Stimulated activated CD4-positive, alpha-beta T cell treated with anti-CD3 and anti-CD28 coated beads, Interleukin-12 subunit alpha, Interleukin-12 subunit beta, amount 100 ng/mL, for 4 hours (primary cell): ENCODE data around the gene HELT.
"Not testable (repeated sequence)": the region's sequence is repeated elsewhere in the genome, so short reads cannot be mapped to it uniquely, and the experiment has no call there.

ENCODE experiments used
- DNase-seq: peaks from one replicate; pipeline ENCODE4 v3.0.0-alpha.2; 2020

HELT gene

DNA sequence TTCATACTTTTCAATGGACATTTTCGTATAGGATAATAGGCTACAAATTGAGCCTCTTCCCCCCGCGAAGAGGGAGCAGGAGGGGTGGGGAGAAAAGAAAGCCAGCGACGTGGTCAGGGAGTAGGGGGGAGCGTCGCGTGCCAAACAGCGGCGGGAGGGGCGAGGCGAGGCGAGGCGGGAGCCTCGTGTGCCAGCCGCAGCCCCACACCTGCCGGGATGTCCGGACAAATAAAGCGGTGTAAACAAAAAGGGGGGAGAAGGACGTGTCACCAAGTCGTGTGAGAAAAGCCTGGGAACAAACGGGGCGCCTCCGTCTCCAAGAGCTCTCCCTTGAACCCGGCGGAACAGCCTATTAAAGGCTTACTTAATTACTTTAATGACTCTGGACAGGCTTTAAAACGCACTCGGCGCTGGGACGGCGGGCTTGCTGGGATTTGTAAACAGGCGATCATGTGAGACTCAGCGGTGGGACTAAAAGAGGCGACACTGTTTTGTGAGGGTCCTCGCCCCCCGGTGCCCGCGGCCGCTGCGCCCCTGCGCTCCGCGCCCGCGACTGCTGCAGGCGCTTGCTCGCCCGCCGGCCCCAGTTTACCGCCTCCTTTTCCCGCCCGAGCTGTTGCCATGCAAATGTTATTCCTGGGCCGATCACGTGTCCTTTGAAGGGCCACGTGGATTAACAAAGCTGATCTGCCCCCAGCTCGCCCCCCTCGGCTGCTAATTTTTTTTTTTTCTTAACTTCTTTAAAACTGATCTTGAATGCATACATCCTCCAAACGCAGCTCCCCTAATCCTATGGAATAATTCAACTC is at the start of gene HELT:
TSS of gene HELT (plus strand) at position 527 of the 809 bp plus-strand sequence. CDS start 439 bp downstream, outside the sequence.
- DNase-seq: no peak

- DNase-seq: no peak
Observed at GRCh38 chr4:184968784-184969201, 49.5 kb upstream of the HELT start.

GRCh38 chr4:184969610-184970009 is 48.7 kb upstream of the HELT start:
- no peak for DNase-seq

DNA sequence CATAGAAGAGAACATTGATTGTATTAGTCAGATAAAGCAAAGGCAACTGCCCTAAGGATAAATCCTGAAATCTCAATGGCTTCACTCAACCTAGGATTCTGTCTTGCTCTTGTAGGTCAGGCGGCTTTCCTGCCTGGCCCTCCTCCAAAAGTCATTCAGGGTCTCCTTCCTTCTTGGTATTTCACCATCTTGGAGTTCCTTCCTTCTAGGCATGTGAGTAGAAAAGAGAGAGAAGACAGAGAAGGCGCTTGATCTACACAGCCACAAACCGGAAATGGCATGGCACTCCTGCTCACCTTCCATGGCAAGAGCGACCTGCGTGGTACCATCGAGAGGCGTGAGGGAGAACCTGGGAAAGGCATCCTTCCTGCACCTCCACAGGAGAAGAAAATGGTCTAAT is 45.3 kb upstream of the HELT start:
- DNase-seq: no peak

- not testable (repeated sequence) for DNase-seq
Observed at GRCh38 chr4:184976348-184976747, 41.9 kb upstream of the HELT start.

- DNase-seq: no peak
Observed at GRCh38 chr4:184977747-184978146, 40.5 kb upstream of the HELT start.

- no peak for DNase-seq
Observed at GRCh38 chr4:184978211-184978610, 40.1 kb upstream of the HELT start.

DNA sequence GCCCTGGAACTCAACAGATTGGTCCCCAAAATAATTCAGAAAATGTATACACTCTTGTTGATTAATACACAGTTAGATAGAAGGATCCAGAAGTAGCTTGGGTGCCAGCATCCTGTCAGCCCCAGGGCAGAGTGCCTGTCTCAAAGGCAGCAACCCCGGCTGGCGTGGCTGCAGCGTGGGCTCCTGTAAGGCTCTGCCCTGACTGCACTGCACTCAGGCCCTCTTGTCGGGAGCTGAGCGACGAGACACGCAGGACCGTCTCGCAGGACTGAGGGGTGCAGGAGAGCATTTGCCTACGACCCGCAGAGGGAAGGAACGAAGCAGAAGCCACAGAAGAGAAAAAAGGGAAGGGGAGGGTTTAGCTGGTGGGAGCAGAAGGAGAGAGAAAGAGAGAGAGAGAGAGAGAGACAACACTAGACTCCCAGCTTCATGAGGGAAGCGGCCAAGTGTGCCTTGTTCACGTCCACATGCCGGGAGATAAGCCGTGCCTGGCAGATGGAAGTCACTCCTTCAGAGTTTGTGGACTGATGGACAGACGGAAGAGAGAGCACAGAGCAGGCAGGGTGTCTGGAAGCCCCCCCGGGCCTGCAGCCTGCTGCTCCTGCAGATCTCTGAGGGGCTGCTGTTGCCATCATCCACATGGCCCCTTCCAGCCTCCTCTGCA is 38.7 kb upstream of the HELT start:
- DNase-seq: no peak

- DNase-seq: no peak
Observed at GRCh38 chr4:184980261-184980660, 38.0 kb upstream of the HELT start.

DNA sequence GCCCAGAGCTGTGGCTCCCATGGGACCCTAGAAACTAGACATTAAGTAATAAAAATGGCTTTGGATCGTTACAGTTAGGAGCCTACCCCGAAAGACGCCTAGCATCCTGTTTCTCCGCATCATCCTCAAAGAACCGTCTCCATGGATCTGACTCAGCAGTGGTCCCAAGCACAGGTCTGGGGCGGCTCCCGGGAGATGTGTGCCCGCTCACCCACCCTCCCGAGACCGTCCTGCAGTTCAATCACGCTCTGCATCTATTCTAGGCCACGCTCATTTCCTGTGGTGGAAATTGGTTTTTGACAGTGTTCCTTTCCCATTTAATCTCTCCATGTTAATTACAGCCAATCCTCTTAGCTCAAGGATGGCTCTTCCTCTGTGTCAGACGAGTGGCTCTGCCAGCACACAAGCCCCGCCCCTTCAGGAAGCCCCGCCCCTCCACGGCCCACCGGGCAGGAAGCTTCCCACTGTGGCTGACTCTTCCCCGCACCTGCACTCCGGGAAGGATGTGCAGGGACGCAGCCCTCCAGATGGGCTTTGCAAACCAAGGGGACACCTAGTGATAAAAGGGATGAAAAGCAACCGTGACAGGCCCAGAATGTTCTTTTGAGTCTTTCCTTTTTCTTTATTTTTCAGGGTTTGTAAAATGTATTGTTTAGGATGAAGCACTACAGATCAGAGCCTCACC is 34.5 kb upstream of the HELT start:
- DNase-seq: peak; percentile 70

- no peak for DNase-seq
Observed at GRCh38 chr4:184987493-184988031, 30.7 kb upstream of the HELT start.

GRCh38 chr4:184988611-184989010 is 29.7 kb upstream of the HELT start:
- no peak for DNase-seq

- not testable (repeated sequence) for DNase-seq
Observed at GRCh38 chr4:184989283-184989682, 29.0 kb upstream of the HELT start.

GRCh38 chr4:184990131-184990530 is 28.2 kb upstream of the HELT start:
- DNase-seq: not testable (repeated sequence)

- no peak for DNase-seq
Observed at GRCh38 chr4:184991860-184992259, 26.4 kb upstream of the HELT start.

DNA sequence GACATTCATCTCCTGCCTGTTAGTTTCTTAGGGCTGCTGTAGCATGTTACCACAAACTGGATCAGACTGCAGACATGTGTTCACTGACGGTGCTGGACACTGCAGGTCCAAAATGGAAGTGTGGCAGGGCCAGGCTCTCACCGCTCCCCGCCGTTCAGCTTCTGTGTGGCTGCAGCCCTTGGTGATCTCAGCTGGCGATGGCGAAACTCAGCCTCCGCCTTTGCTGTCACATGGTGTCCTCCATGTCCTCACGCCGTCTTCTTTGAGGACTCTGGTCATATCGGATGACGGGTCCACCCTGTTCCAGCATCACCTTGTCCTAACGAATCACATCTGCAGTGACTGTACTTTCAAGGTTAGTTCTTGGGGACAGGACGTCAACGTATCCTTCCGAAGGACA is 25.9 kb upstream of the HELT start:
- no peak for DNase-seq

DNA sequence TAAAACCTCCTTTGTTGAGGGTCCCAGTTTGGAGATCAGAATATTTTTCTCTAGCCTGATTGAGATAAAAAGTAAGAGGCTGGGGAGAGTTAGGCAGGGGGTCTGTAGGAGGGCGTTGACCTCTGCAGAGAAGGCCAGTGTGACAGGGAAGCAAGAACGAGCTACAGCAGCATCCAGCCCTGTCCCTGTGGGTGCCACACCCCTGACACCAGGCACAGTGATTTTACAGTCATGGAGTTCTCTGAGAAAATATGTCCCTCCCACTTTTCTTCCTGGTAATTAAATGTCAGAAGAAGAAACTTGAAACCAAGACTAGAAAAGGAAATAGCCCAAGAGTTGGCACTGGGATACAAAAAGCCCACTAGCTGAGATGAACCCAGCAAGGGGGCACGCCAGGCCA is 25.0 kb upstream of the HELT start:
- no peak for DNase-seq

DNA sequence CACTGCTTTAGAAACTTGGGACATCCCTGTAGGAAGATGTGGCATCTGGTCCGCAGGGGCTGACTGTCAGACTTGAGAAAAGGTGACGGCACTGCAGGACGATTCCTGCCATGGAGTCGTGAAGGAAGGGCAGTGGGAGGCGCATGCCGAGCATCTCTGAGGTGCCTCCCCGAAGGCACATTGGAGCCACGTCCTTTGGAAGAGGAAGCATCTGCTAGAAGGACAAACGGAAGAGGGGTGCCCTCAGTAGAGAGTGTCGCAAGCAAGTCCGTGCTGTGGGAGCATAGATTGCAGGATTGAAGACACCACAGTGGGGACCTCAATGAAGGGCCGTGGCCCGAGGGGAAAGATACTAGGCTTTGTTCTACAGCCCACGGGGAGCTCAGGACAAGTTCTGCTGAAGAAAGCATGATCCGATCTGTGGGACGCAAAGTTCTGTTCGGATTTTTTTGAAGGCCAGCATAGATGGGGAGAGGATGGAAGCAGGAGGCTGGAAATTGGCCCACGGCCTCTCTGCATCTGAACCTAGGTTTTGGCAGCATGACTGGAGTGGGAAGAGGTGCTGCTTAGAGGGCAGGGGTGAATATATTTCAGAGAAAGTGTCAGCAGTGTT is 24.2 kb upstream of the HELT start:
- DNase-seq: no peak

- DNase-seq: no peak
Observed at GRCh38 chr4:184994623-184995010, 23.7 kb upstream of the HELT start.

GRCh38 chr4:184997656-184998055 is 20.6 kb upstream of the HELT start:
- not testable (repeated sequence) for DNase-seq

DNA sequence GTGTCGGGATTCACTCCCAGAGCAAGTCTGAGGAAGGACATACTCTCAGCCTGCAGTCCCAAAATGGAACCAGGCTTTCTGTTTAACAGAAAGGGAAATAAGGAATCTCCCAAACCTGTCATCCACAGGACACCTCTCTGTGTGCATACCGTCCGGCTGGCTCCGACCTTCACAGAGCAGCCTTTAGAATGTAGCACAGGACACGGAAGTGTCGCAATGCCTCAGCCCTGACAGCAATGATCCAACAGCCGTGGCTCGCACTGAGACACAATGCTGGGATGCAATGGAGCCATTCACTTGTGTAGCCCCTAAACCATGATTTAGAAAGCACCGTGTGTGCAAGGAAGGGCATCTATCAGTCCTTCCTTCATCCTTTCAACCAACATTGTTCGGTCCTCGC is 15.5 kb upstream of the HELT start:
- DNase-seq: no peak

- DNase-seq: no peak
Observed at GRCh38 chr4:185003596-185004351, 14.5 kb upstream of the HELT start.
